ENCODE results near the gene TMEM25.
A peak's percentile ranks its signal among the peaks of the same experiment; 100 is the strongest.
"Not testable (repeated sequence)": the region's sequence is repeated elsewhere in the genome, so short reads cannot be mapped to it uniquely, and the experiment has no call there.

Gene TMEM25

DNA sequence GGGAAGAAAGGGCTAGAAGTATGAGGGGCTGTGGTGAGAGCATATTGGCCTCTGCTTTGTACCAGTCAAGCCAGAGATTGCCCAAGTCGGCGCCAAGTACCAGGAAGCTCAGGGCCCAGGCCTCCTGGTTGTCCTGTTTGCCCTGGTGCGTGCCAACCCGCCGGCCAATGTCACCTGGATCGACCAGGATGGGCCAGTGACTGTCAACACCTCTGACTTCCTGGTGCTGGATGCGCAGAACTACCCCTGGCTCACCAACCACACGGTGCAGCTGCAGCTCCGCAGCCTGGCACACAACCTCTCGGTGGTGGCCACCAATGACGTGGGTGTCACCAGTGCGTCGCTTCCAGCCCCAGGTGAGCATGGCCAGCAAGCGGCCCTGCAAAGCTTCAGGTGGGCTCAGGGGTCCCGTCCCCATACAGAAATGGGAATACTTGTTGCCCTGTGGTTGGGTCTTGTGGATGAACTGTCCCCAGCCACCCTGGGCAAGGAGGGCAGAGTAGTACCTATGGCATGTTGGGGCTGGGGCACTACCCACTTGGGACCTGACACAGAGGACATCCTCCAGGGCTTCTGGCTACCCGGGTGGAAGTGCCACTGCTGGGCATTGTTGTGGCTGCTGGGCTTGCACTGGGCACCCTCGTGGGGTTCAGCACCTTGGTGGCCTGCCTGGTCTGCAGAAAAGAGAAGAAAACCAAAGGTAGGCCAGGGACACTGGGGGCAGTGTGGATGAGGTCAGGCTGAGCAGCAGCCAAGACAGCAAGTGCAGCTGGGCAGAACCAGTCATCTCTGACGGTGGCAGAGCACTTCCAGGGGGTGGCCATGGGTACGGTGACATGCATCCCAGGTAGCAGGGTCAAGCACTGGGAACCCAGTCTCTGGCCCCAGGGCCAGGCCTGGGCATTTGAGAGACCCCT lies 2.1 kb downstream of the TMEM25 start:
- no peak for DNase-seq (ENCODE audit: low spot score)

DNA sequence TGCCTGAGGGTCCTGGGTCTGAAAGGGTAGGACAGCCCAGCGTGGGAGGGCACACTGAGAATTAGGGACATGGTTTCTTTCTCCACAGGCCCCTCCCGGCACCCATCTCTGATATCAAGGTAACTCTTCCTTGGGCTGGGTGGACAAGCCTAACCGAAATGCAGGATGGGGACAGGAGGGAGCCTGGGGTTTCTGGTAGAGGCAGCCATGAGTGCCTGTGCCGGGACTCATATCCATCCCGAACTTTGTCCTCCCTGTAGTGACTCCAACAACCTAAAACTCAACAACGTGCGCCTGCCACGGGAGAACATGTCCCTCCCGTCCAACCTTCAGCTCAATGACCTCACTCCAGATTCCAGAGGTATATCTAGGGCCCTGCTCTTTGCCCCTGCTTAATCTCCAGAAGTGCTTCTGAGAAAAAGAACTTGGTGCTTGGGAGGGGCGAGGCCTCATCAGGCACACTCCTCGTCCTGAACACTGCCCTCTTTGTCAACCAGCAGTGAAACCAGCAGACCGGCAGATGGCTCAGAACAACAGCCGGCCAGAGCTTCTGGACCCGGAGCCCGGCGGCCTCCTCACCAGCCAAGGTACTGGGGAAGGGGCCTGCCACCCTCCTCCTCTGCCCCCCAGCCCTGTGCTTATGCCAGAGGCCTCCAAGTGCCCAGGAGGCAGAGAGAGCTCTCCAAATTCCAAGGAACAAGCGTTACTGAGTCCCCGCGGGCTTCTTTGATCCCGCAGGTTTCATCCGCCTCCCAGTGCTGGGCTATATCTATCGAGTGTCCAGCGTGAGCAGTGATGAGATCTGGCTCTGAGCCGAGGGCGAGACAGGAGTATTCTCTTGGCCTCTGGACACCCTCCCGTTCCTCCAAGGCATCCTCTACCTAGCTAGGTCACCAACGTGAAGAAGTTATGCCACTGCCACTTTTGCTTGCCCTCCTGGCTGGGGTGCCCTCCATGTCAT lies 3.1 kb downstream of the TMEM25 start:
- peak; percentile 73 for DNase-seq (ENCODE audit: low spot score)

DNA sequence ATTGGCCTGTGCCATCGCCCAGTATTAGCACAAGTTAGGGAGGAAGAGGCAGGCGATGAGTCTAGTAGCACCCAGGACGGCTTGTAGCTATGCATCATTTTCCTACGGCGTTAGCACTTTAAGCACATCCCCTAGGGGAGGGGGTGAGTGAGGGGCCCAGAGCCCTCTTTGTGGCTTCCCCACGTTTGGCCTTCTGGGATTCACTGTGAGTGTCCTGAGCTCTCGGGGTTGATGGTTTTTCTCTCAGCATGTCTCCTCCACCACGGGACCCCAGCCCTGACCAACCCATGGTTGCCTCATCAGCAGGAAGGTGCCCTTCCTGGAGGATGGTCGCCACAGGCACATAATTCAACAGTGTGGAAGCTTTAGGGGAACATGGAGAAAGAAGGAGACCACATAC lies 4.3 kb downstream of the TMEM25 start:
- no peak for DNase-seq (ENCODE audit: low spot score)

DNA sequence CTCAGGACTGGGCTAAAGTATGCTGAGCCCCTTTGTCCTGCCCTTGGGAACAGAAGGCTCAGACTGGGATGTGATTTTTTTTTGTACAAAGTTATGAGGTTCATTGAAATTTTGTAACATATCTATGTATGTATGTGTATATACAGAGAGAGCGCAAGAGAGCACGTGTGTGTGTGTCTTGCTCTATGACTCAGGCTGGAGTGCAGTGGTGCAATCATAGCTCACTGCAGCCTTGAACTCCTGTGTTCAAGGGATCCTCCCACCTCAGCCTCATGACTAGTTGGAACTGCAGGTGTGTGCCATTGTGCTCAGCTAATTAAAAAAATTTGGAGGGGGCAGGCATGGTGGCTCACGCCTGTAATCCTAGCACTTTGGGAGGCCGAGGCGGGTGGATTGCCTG lies 5.7 kb downstream of the TMEM25 start:
- DNase-seq (ENCODE audit: low spot score) = no peak

DNA sequence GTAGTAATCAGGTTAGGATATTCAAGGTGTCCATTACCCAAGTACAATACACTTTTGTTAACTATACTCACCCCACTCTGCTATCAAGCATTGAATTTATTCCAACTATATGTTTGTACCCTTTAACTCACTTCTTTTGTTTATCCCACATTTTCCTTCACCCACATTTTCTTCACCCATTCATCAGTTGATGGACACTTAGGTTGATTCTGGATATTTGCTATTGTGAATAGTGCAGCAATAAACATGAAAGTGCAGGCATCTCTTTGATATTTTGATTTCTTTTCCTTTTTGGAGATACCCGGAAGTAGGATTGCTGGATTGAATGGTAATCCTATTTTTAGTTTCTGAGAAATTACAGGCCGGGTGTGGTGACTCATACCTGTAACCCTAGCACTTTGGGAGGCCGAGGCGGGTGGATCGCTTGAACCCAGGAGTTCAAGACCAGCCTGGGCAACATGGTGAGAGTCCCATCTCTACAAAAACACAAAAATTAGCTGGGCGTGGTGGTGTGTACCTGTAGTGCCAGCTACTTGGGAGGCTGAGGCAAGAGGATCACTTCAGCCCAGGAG lies 6.5 kb downstream of the TMEM25 start:
- no peak for DNase-seq (ENCODE audit: low spot score)

DNA sequence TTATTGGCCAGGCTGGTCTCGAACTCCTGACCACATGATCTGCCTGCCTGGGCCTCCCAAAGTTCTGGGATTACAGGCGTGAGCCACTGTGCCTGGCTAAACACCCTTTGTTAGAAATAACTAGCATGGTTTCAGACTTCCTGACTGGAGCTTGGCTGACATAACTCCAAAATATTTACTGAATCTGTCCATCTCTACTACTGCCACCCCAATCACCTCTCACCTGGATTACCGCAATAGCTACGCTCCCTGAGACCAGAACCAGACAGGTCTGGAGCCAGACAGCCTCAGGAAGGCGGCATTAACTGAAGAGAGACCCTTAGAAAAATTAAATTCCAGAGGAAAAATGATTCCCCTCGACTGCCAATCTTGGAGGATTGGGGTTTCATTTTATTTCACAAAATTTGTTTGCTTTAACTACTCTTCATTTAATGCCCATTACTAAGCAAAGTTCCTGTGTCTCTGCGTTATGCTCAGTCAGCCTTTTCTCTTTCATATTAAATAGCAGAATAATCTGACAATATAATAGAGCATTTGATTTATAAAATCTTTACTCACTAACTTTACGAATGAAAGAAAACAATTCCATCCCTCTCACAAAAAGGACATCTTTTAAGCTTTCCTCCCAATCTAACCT lies 13.1 kb downstream of the TMEM25 start:
- DNase-seq (ENCODE audit: low spot score) = no peak

DNA sequence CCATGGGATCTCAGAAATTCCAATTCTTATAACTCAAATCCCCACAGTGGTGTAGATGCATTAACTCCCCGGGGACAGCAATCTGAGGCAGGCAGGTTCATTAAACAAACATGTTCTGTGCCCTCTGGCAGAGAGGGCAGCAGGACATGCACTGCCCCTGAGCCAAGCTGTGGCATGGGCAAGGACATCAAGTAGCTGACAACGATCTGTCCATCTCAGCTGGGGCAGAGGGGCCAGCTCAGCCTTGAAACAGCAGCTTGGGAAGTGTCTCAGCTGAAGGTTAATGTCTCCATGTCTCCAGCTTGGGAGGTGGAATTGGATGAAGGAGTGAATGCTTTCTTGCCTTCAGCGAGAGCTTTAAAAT lies 13.6 kb downstream of the TMEM25 start:
- no peak for DNase-seq (ENCODE audit: low spot score)

DNA sequence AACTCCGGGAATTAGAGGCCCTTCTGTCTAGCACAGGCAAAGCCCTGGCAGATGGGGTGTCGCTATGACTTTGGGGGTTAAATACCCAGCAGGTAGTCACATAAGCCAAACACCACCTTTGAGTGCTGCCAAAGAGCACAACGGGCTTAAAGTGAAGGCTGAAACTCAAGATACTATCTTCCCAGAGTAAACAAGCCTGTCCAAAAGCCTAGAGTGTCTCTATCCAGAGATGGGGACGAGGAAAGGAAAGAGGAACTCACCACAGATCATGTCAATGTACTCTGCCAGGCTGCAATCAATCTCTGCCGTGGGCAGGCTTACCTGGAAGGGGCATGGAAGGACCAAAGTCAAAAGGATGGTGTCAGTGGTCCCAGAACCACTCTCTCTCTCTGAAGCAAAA lies 14.5 kb downstream of the TMEM25 start:
- no peak for DNase-seq (ENCODE audit: low spot score)

DNA sequence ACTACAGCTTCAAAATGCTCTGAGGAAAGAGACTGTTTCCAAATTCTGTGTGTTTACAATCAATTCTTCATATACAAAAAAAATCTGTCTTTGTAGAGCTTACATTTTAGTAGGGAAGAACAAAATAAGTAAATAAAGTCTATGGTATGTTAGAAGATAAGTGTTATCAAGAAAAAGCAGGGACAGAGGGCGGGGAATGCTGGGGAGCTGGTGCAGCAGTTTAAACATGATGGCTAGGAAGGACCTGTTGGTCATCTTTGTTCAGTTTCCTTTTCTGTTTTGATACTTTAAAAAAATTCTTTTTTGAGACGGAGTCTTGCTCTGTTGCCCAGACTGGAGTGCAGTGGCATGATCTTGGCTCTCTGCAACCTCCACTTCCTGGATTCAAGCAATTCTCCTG lies 16.1 kb downstream of the TMEM25 start:
- no peak for DNase-seq (ENCODE audit: low spot score)

DNA sequence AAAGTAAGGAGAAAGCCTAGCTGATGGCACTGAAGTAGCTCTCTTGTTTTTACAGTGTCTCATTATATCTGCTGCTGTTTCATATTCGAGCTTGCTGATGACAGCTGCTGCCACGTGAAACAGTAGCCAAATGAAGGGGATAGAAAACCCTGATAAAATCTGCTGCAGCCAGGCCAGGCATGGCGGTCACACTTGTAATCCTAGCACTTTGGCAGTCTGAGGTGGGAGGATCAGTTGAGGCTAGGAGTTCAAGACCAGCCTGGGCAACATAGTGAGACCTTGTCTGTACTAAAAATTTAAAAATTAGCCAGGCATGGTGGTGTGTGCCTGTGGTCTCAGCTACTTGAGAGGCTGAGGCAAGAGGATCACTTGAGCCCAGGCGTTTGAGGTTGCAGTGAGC lies 21.3 kb downstream of the TMEM25 start:
- DNase-seq (ENCODE audit: low spot score) = no peak

DNA sequence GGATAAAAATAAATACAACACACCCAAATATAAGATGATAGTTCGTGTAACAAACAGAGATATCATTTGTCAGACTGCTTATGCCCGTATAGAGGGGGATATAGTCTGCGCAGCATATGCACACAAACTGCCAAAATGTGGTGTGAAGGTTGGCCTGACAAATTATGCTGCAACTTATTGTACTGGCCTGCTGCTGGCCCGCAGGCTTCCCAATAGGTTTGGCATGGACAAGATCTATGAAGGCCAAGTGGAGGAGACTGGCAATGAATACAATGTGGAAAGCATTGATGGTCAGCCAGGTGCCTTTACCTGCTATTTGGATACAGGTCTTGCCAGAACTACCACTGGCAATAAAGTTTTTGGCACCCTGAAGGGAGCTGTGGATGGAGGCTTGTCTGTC lies 29.8 kb downstream of the TMEM25 start:
- DNase-seq (ENCODE audit: low spot score) = no peak

DNA sequence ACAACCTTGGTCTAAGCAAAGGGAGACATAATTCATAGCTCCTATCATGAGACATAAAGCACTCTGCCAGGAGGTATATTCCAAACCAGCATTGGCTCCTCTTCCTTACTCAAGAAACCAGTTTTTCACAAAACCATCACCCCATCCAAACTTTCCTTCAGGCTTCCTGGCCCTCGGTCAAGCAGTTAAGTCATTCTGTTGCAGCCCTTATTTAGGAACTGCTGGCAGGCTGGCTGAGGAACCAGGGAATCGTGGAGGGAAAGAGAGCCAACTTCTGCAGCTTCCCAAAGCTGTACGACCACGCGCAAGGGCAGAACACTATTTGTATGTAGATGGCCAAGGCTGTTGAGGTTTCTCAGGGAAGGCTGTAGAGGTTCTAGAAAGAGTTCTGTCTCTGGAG lies 34.1 kb downstream of the TMEM25 start:
- DNase-seq (ENCODE audit: low spot score) = peak; percentile 19

DNA sequence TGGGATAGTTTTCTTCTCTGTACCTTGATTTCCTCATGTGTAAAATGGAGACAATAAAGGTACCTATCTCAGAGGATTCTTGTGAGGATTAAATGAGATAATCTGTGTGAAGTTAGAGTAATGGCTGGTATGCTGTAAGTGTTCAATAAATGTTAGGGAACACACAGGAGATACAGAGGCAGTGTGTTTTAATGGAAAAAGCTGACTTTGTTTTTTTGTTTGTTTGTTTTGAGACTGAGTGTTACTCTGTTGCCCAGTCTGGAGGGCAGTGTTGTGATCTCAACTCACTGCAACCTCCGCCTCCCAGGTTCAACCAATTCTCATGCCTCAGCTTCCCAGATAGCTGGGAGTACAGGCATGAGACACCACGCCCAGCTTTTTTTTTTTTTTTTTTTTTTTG lies 38.7 kb downstream of the TMEM25 start:
- DNase-seq (ENCODE audit: low spot score) = no peak

DNA sequence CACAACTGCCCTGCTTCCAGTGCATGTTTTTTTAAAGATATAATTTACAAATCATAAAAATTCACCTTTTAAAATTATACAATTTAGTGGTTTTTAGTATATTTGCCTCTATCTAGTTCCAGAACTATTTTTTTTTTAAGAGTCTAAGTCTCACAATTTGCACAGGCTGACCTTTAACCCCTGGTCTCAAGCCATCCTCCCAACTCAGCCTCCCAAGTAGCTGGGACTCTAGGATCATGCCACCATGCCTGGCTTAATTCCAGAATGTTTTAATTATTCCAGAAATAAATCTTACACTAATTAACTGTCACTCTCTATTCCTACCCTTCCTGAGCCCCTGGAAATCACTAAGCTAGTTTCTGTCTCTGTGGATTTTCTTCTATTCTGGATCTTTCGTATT lies 39.8 kb downstream of the TMEM25 start:
- no peak for DNase-seq (ENCODE audit: low spot score)

DNA sequence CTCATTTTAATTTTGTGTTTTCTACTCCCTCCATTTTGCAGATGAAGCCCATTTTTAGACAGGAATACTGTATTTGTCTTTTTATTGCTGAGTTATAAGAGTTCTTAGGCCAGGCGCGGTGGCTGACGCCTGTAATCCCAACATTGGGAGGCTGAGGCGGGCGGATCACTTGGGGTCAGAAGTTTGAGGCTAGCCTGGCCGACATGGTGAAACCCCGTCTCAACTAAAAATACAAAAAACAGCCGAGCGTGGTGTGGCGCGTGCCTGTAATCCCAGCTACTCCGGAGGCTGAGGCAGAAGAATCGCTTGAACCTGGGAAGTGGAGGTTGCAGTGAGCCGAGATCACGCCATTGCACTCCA lies 40.7 kb downstream of the TMEM25 start:
- peak; percentile 18 for DNase-seq (ENCODE audit: low spot score)

DNA sequence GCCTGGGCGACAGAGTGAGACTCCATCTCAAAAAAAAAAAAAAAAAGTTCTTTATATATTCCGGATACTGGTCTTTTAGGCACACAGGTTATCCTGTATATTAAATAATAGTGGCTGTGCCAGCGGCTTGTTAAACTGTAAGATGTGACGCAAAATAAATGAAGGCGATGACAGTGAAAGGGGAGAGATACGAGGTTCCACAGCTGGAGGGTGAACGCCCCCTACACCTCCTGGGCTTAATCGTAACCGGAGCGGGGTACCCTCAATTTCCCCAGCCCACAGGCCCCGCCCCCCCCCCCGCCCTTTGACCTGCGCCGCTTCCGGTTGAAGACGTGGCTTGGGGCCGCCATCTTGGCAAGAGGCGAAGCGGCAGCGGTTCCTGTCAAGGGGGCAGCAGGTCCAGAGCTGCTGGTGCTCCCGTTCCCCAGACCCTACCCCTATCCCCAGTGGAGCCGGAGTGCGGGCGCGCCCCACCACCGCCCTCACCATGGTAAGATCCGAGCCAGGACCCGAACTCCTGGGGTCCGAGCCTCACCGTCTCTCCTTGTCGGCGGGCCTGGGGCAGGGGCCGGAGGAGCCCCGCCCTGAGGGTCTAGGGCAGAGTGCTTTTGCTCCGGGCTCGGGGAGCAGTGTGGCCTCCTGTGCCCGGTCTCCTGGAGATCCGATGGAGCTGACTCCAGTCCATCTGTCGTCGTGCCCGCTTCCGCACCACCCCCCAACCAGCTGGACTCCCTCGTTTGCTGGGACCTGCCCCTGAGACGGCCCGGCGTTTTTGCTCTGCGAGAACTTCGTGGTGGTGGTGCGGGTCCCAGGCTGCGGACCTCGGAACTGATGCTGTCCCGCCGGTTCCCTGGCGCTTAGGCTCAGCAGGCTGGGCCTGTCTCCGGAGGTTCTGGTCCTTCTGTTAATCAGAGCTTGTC lies 41.3 kb downstream of the TMEM25 start, which contains the start of gene ARCN1:
Gene ARCN1, plus strand, starts transcription at position 349 of the 920 bp plus-strand sequence. Its CDS starts 139 bp downstream, at position 488.
- DNase-seq (ENCODE audit: low spot score) = peak; percentile 80

DNA sequence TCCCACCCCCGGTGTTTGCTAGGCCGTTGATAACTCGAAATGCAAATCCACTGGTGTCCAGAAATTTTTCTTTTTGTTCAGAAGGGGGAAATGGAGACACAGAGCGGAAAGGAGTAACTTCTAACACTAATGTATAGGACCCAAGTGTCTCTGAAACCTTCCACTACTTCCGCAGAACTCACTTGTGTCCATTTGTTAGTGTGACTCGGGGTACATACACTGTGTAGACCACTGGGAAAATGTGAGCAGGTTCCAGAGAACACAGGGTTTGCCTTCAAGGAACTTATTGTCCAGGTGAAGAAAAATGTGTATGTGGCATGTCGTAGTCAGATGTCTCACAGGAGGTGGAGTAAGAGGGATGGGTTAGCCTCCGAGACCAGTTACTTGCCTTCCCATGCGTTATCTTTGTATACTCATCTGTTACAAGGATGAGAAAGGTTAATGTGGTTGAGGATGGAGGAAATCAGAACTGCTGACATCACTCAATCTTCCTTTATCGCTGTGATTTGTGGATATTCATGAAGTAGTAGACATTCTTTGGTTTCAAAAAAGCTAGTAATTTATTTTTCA lies 42.1 kb downstream of the TMEM25 start:
- DNase-seq (ENCODE audit: low spot score) = no peak

DNA sequence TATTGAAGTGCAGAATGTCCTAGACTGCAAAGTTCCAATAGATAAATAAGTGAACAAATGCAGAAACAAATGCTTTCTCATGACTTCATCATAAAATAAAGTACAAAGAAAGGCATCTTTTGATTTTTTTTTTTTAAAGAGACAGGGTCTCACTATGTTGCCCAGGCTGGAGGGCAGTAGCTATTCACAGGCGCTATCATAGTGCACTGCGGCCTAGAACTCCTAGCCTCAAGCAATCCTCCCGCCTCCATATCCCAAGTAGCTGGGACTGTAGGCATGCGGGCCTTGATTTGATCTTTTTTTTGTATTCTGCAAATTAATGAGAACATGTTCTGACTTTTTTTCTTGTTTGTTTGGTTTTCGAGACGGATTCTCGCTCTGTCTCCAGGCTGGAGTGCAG lies 43.6 kb downstream of the TMEM25 start:
- no peak for DNase-seq (ENCODE audit: low spot score)

DNA sequence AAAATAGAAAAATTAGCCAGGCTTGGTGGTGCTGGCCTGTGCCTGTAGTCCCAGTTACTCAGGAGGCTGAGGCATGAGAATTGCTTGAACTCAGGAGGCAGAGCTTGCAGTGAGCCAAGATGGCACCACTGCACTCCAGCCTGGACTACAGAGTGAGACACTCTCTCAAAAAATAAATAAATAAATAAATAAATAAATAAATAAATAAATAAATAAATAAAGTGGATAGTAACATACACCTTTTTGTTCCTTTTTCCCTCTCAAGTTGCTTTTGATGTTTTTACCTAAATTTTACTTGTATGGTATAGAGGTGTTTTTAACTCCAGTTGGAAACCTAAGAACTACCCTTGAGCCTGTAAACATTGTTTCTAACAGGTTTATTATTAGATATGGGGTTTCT lies 47.0 kb downstream of the TMEM25 start:
- DNase-seq (ENCODE audit: low spot score) = not testable (repeated sequence)

DNA sequence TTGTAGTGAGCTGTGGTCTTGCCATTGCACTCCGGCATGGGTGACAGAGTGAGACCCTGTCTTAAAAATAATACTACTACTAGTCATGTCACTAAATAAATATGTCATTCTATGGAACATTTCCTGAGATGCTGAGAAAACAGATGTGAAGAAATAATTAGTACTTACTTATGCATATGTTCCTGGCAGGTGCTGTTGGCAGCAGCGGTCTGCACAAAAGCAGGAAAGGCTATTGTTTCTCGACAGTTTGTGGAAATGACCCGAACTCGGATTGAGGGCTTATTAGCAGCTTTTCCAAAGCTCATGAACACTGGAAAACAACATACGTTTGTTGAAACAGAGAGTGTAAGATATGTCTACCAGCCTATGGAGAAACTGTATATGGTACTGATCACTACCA lies 50.1 kb downstream of the TMEM25 start:
- no peak for DNase-seq (ENCODE audit: low spot score)

All from globus pallidus (tissue), 1 donor.